K562 (cell line): ENCODE data around the gene CHMP2A. TPM values are rescaled to one million over a fixed set of nuclear protein-coding genes. Genes with fewer than 3 reads are reported as not detected.

Experiments used
- ATAC-seq: fragments of 200-7000 bp; cut with Tn5 transposase; 3 replicates; pipeline ENCODE4 v1.9.1; 2020; ENCODE audit warnings: moderate library complexity
- BruUV-seq: library from RNA; stranded (reverse); fragments of 400-500 nt; replicated peaks from 2 replicates; lab custom pipeline; 2021; lab: Mats Ljungman, UMichigan
- CTCF ChIA-PET: fragments of 300-600 bp; formaldehyde crosslinking; extraction: SDS; loops from one replicate; lab custom pipeline; 2021; ENCODE audit warnings: low intra/inter-chr PET ratio; lab: Yijun Ruan, JAX
- POLR2A ChIA-PET: fragments of 300-600, 350-650 bp; sonication (Branson Sonifier 250); formaldehyde crosslinking; extraction: SDS; loops from one replicate; lab custom pipeline; 2021; ENCODE audit warnings: antibody characterized with exemption, inconsistent platforms; lab: Yijun Ruan, JAX
- DNase-seq, 4 experiments: peaks; one replicate each; pipeline versions ENCODE4 v3.0.0 to v3.0.0-alpha.2; 2011 to 2018; ENCODE audit warnings: low spot score in 3 of 4, mixed read lengths in 3 of 4; ENCODE audit errors: extremely low read depth in 1 of 4
- FAIRE-seq: peaks from 2 replicates; lab custom pipeline; 2011; peaks lifted over from hg19 to GRCh38; lab: Jason Lieb, UNC
- H2AFZ ChIP-seq: 2 replicates; pipeline ENCODE4 v1.6.0; 2011; ENCODE audit warnings: low read depth, low read length, control low read depth, inconsistent platforms
- H3K27ac ChIP-seq: fragments of 200-600 bp; 3 replicates; pipeline ENCODE4 v1.8.0; 2011; ENCODE audit warnings: low read depth, mild to moderate bottlenecking, control low read depth, inconsistent platforms, low read length, moderate library complexity, mixed read lengths; ENCODE audit errors: extremely low read depth
- H3K27me3 ChIP-seq, 2 experiments: fragments of 300-600 bp in 1 of 2; 2 replicates in 1 of 2; 3 replicates in 1 of 2; pipeline versions ENCODE4 v1.6.0 to v1.8.0; 2011; ENCODE audit warnings: inconsistent platforms in 2 of 2, low read length in 2 of 2, mild to moderate bottlenecking in 1 of 2, mixed read lengths in 1 of 2, moderate library complexity in 1 of 2; ENCODE audit not compliant: control insufficient read depth in 2 of 2, insufficient read depth in 2 of 2
- H3K36me3 ChIP-seq: fragments of 300-600 bp; 3 replicates; pipeline ENCODE4 v1.8.0; 2011; ENCODE audit warnings: mild to moderate bottlenecking, low read length, inconsistent platforms; ENCODE audit not compliant: control insufficient read depth, insufficient read depth
- H3K4me1 ChIP-seq, 2 experiments: fragments of 200-600 bp in 1 of 2; replicated peaks in 1 of 2; 2 replicates in 1 of 2; 3 replicates in 1 of 2; pipeline versions ENCODE4 v1.5.1 to v1.8.0; 2011; ENCODE audit warnings: inconsistent platforms in 2 of 2, low read length in 2 of 2, mild to moderate bottlenecking in 1 of 2, mixed read lengths in 1 of 2, moderate library complexity in 1 of 2; ENCODE audit not compliant: control insufficient read depth in 2 of 2, insufficient read depth in 2 of 2
- H3K4me2 ChIP-seq: 2 replicates; pipeline ENCODE4 v1.6.1; 2011; ENCODE audit warnings: low read length, control low read depth, inconsistent platforms, mixed read lengths; ENCODE audit not compliant: insufficient read depth
- H3K4me3 ChIP-seq: fragments of 200-600 bp; sonication (generic), shearing (Covaris generic); 2 replicates; pipeline ENCODE4 v1.5.1; 2016; ENCODE audit warnings: control low read depth, inconsistent platforms
- H3K79me2 ChIP-seq: fragments of 200-600 bp; 3 replicates; pipeline ENCODE4 v1.8.0; 2011; ENCODE audit warnings: low read length, inconsistent platforms; ENCODE audit not compliant: control insufficient read depth, insufficient read depth
- H3K9ac ChIP-seq, 2 experiments: 2 replicates each; pipeline versions ENCODE4 v1.6.0 to v1.6.1; 2011; ENCODE audit warnings: low read depth in 2 of 2, low read length in 2 of 2, control low read depth in 1 of 2, inconsistent platforms in 1 of 2, mild to moderate bottlenecking in 1 of 2, mixed read lengths in 1 of 2; ENCODE audit not compliant: insufficient read depth in 1 of 2
- H3K9me1 ChIP-seq: one replicate; pipeline ENCODE4 v1.6.0; 2011; ENCODE audit warnings: inconsistent platforms, mild to moderate bottlenecking, low read length, moderate library complexity; ENCODE audit not compliant: control insufficient read depth, insufficient read depth
- H3K9me3 ChIP-seq: replicated peaks from 2 replicates; pipeline ENCODE4 v1.5.1; 2011; ENCODE audit warnings: low read depth, low read length, inconsistent platforms; ENCODE audit not compliant: control insufficient read depth, insufficient read depth
- H4K20me1 ChIP-seq: replicated peaks from 2 replicates; pipeline ENCODE4 v1.6.1; 2011; ENCODE audit warnings: low read length, inconsistent platforms, mixed read lengths; ENCODE audit not compliant: control insufficient read depth, insufficient read depth
- ASH1L ChIP-seq: fragments of 450-650 bp; IDR thresholded peaks from 2 replicates; pipeline ENCODE4 v1.6.1; 2018; ENCODE audit warnings: borderline replicate concordance, mild to moderate bottlenecking, low read depth; ENCODE audit not compliant: partially characterized antibody
- BACH1 ChIP-seq: fragments of 200-800 bp; sonication (Bioruptor generic); IDR thresholded peaks from 2 replicates; pipeline ENCODE4 v1.6.1; 2016; ENCODE audit warnings: missing genetic modification characterization, missing compliant biosample characterization
- BMI1 ChIP-seq: fragments of 150-350 bp; IDR thresholded peaks from 2 replicates; pipeline ENCODE4 v1.6.1; 2014; ENCODE audit warnings: low read length
- CCAR2 ChIP-seq: fragments of 200-400 bp; formaldehyde crosslinking; IDR thresholded peaks from 2 replicates; pipeline ENCODE4 v1.6.1; 2017; ENCODE audit warnings: mild to moderate bottlenecking, low read depth, low read length
- DNMT1 ChIP-seq: fragments of 450-650 bp; IDR thresholded peaks from 2 replicates; pipeline ENCODE4 v1.6.1; 2016; ENCODE audit warnings: antibody characterized with exemption, mild to moderate bottlenecking
- HDAC1 ChIP-seq, 2 experiments: fragments of 450-650 bp; IDR thresholded peaks; 2 replicates each; pipeline ENCODE4 v1.6.1; 2016 to 2017; ENCODE audit warnings: inconsistent platforms in 1 of 2, mild to moderate bottlenecking in 1 of 2, moderate library complexity in 1 of 2
- KLF13 ChIP-seq: fragments of 450-650 bp; IDR thresholded peaks from 2 replicates; pipeline ENCODE4 v1.6.1; 2016; ENCODE audit warnings: missing genetic modification characterization, low read depth, mild to moderate bottlenecking, missing compliant biosample characterization, moderate library complexity, borderline replicate concordance
- MTA2 ChIP-seq: fragments of 450-650 bp; IDR thresholded peaks from 2 replicates; pipeline ENCODE4 v1.6.1; 2016; ENCODE audit warnings: low read depth
- NELFE ChIP-seq: IDR thresholded peaks from 2 replicates; pipeline ENCODE4 v1.6.1; 2011; ENCODE audit warnings: mild to moderate bottlenecking; ENCODE audit not compliant: insufficient read depth, insufficient read length
- NUFIP1 ChIP-seq: fragments of 450-650 bp; IDR thresholded peaks from 2 replicates; pipeline ENCODE4 v1.6.1; 2018; ENCODE audit not compliant: partially characterized antibody
- SMAD4 ChIP-seq: fragments of 250-450 bp; sonication (Bioruptor Pico); conservative IDR thresholded peaks from 2 replicates; pipeline ENCODE4 v1.8.0; 2021; ENCODE audit warnings: inconsistent platforms, mild to moderate bottlenecking, moderate library complexity
- SMARCA4 ChIP-seq: fragments of 450-650 bp; IDR thresholded peaks from 2 replicates; pipeline ENCODE4 v1.6.1; 2016
- SMARCA5 ChIP-seq: fragments of 450-650 bp; IDR thresholded peaks from 2 replicates; pipeline ENCODE4 v1.6.1; 2016
- SRSF3 ChIP-seq: fragments of 200-400 bp; formaldehyde crosslinking; IDR thresholded peaks from 2 replicates; pipeline ENCODE4 v1.6.1; 2016; ENCODE audit warnings: mild to moderate bottlenecking, low read length, moderate library complexity; ENCODE audit not compliant: insufficient read depth
- ZBTB49 ChIP-seq: sonication (generic); formaldehyde crosslinking; IDR thresholded peaks from 2 replicates; pipeline ENCODE4 v1.8.0; 2022; ENCODE audit warnings: missing genetic modification reagents, mild to moderate bottlenecking, borderline replicate concordance
- WGBS: fragments of 100-300 bp; shearing (Covaris generic); methylation state at CpG from one replicate; pipeline ENCODE4 v1.1.6; 2016; ENCODE audit warnings: low coverage, mixed read lengths; ENCODE audit not compliant: insufficient coverage; ENCODE audit errors: missing lambda C conversion rate; 5-methylcytosine and 5-hydroxymethylcytosine counted together
- in situ Hi-C: fragments of 300-500 bp; cut with MboI; formaldehyde crosslinking; loops from 4 replicates; pipeline ENCODE4 v1.15.0; 2018; ENCODE audit warnings: inconsistent platforms, mixed read lengths
- intact Hi-C: fragments of 100-400 bp; cut with micrococcal nuclease; formaldehyde crosslinking; loops from 2 replicates; pipeline ENCODE4 v1.14.2; 2022
- polyA plus RNA-seq, 8 experiments: library from polyadenylated mRNA; depleted of rRNA in 4 of 8; stranded (reverse) in 5 of 8; unstranded in 3 of 8; fragments of >200 nt; fragmentation: Nextera tagmentation in 2 of 8; fragmentation: Illumina TruSeq in 1 of 8; extraction: Ambion mirVana in 2 of 8; extraction: Trizol in 1 of 8; gene quantifications; 2 replicates each; pipeline versions ENCODE4 v1.2.1 to v1.2.3, GENCODE V29; 2011 to 2014; ENCODE audit warnings: inconsistent platforms in 1 of 8, missing spikeins in 1 of 8
- total RNA-seq, 7 experiments: library from RNA; depleted of rRNA in 6 of 7; stranded (reverse); fragments of >200 nt in 6 of 7; fragmentation: Illumina TruSeq in 2 of 7; extraction: Trizol in 2 of 7; gene quantifications; 2 replicates each; pipeline versions ENCODE4 v1.2.1 to v1.2.3, GENCODE V29; 2011 to 2021; ENCODE audit warnings: low replicate concordance in 1 of 7
- TF ChIP-seq, protein P1 (sequence below), 2 experiments: fragments of 450-650 bp in 1 of 2; IDR thresholded peaks; 2 replicates each; pipeline ENCODE4 v1.6.1; 2011 to 2017; ENCODE audit warnings: low read depth in 2 of 2, antibody characterized with exemption in 1 of 2, borderline replicate concordance in 1 of 2, low read length in 1 of 2, mild to moderate bottlenecking in 1 of 2, mixed read lengths in 1 of 2; ENCODE audit not compliant: control insufficient read depth in 1 of 2
- TF ChIP-seq, protein P2 (sequence below): fragments of 250-450 bp; sonication (Bioruptor Pico); IDR thresholded peaks from 2 replicates; pipeline ENCODE4 v1.8.0; 2021; ENCODE audit warnings: borderline replicate concordance, mild to moderate bottlenecking, moderate library complexity; ENCODE audit not compliant: poor library complexity, severe bottlenecking

The CHMP2A gene
- total and polyA plus RNA-seq, 9 of the 15 experiments (the other 6 are each of a cell fraction or from before 2014, with no cell fraction given), result 57.6 to 159 (median 87.2) TPM

GRCh38 chr19:58573658-58574164 is 18.8 kb upstream of the CHMP2A start:
- H4K20me1 ChIP-seq, result no peaks in the 10 kb centered on the region
- peak overlapping the region; percentile 96 for H3K4me2 ChIP-seq
- CTCF ChIA-PET, result no interaction called here
- TF ChIP-seq SRSF3 (no peak), KLF13 (tag) (no peak), SMARCA4 (peak; percentile 44; the same call in 1 of the 2 replicates), ZBTB49 (CRISPR knock-in tag) (no peak), DNMT1 (0 out of 2 replicates have a peak, but pooled peaks have one; percentile 54), ASH1L (peak; percentile 14), MTA2 (0 out of 2 replicates have a peak, but pooled peaks have one; percentile 11), BACH1 (no peak), SMARCA5 (peak; percentile 77), SMAD4 (CRISPR knock-in tag) (peak; percentile 6; the same call in 1 of the 2 replicates), NELFE (no peak), BMI1 (peak; percentile 14; the same call in 1 of the 2 replicates), CCAR2 (no peak), NUFIP1 (no peak), HDAC1 (IDR thresholded peaks at IDR 0.05) (peak in 1 of 2 experiments; percentile 99; a peak in 2 of 4 replicates)
- TF ChIP-seq, protein P1, sequence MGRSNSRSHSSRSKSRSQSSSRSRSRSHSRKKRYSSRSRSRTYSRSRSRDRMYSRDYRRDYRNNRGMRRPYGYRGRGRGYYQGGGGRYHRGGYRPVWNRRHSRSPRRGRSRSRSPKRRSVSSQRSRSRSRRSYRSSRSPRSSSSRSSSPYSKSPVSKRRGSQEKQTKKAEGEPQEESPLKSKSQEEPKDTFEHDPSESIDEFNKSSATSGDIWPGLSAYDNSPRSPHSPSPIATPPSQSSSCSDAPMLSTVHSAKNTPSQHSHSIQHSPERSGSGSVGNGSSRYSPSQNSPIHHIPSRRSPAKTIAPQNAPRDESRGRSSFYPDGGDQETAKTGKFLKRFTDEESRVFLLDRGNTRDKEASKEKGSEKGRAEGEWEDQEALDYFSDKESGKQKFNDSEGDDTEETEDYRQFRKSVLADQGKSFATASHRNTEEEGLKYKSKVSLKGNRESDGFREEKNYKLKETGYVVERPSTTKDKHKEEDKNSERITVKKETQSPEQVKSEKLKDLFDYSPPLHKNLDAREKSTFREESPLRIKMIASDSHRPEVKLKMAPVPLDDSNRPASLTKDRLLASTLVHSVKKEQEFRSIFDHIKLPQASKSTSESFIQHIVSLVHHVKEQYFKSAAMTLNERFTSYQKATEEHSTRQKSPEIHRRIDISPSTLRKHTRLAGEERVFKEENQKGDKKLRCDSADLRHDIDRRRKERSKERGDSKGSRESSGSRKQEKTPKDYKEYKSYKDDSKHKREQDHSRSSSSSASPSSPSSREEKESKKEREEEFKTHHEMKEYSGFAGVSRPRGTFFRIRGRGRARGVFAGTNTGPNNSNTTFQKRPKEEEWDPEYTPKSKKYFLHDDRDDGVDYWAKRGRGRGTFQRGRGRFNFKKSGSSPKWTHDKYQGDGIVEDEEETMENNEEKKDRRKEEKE (IDR thresholded peaks at IDR 0.05; ENCODE audit: borderline replicate concordance in 1 of 2, control insufficient read depth in 1 of 2, low read depth in 2 of 2, low read length in 1 of 2), result 0 out of 4 replicates have a peak, but pooled peaks of 1 of the 2 experiments have one; percentile 14
- TF ChIP-seq, protein P2, sequence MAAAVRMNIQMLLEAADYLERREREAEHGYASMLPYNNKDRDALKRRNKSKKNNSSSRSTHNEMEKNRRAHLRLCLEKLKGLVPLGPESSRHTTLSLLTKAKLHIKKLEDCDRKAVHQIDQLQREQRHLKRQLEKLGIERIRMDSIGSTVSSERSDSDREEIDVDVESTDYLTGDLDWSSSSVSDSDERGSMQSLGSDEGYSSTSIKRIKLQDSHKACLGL (CRISPR knock-in tag), result peak; percentile 43

More at GRCh38 chr19:58573658-58574164, 18.8 kb upstream of the CHMP2A start:
- no peaks in the 10 kb centered on the region for H3K9me3 ChIP-seq
- under 1% methylated on average over 20 of the region's 20 CpGs for WGBS
- H3K9me1 ChIP-seq, result no peaks in the 10 kb centered on the region
- peak overlapping the region; percentile 99 for H2AFZ ChIP-seq
- DNase-seq (no peak), FAIRE-seq (no peak), ATAC-seq (no peak)
- POLR2A ChIA-PET, result no interaction called here
- intact Hi-C loops (loop anchor here (2.0 kb wide), 1 partner anchor 53 kb away; no protein-coding TSS in a partner anchor), in situ Hi-C loops (no loop called here)
- peaks cover 44% of the 10 kb centered on the region; the same call in 2 of the 3 replicates for H3K36me3 ChIP-seq
- BruUV-seq, result no TSS peak
- H3K9ac ChIP-seq, result peak overlapping the region; percentile 80 to 97
- H3K4me3 ChIP-seq, result peak overlapping the region; percentile 71
- peaks cover 25 to 38% of the 10 kb centered on the region in 2 experiments; a peak in 4 of 5 replicates for H3K4me1 ChIP-seq
- no peaks in the 10 kb centered on the region for H3K27me3 ChIP-seq
- H3K79me2 ChIP-seq, result peaks cover 34% of the 10 kb centered on the region
- H3K27ac ChIP-seq, result peak overlapping the region; percentile 99
